Sigmoid colon (tissue), 7 donors: ENCODE results near the gene ZNHIT6. TPM values are rescaled to one million over a fixed set of nuclear protein-coding genes. Genes with fewer than 3 reads are reported as not detected.

Experiments used
- DNase-seq: peaks from one replicate; pipeline ENCODE4 v3.0.0-alpha.2; 2019
- H3K27ac ChIP-seq, 4 donors: fragments of 200-600 bp; sonication (generic); one replicate each; pipeline ENCODE4 v1.5.1; 2016 to 2019; ENCODE audit warnings: mild to moderate bottlenecking in 1 of 4
- H3K27me3 ChIP-seq, 3 donors: fragments of 200-600 bp; sonication (generic); one replicate each; pipeline ENCODE4 v1.5.1; 2019; ENCODE audit warnings: mild to moderate bottlenecking in 1 of 3
- H3K36me3 ChIP-seq, 4 donors: fragments of 200-600 bp; sonication (generic); one replicate each; pipeline ENCODE4 v1.5.1; 2016 to 2019
- H3K4me1 ChIP-seq, 4 donors: fragments of 200-600 bp; sonication (generic); one replicate each; pipeline ENCODE4 v1.5.1; 2017 to 2019
- H3K4me3 ChIP-seq, 4 donors: fragments of 200-600 bp; sonication (generic); one replicate each; pipeline ENCODE4 v1.5.1; 2017 to 2019; ENCODE audit warnings: mild to moderate bottlenecking in 2 of 4, moderate library complexity in 1 of 4
- H3K9me3 ChIP-seq, 4 donors: fragments of 200-600 bp in 3 of 4; sonication (generic) in 3 of 4; one replicate each; pipeline versions ENCODE4 v1.5.1 to v1.6.1; 2013 to 2019
- CTCF ChIP-seq, 4 experiments: fragments of 450-650 bp in 3 of 4; fragments of 200-600 bp in 1 of 4; IDR thresholded peaks; one replicate each; pipeline ENCODE4 v1.5.1; 2016 to 2019; ENCODE audit warnings: antibody characterized with exemption in 4 of 4, mild to moderate bottlenecking in 3 of 4, moderate library complexity in 2 of 4
- EP300 ChIP-seq, 4 donors: sonication (generic); formaldehyde crosslinking; IDR thresholded peaks; one replicate each; pipeline ENCODE4 v1.6.1; 2017; ENCODE audit warnings: antibody characterized with exemption in 4 of 4
- POLR2A ChIP-seq, 2 donors: fragments of 450-650 bp; IDR thresholded peaks; one replicate each; pipeline ENCODE4 v1.6.1; 2016; ENCODE audit warnings: antibody characterized with exemption in 2 of 2, mild to moderate bottlenecking in 2 of 2, moderate library complexity in 2 of 2
- POLR2AphosphoS5 ChIP-seq, 4 donors: sonication (generic); formaldehyde crosslinking; IDR thresholded peaks; one replicate each; pipeline ENCODE4 v1.6.1; 2017; ENCODE audit warnings: antibody characterized with exemption in 4 of 4
- WGBS, 2 donors: extraction: QIAGEN DNeasy Blood & Tissue Kit; methylation state at CpG; one replicate each; pipeline ENCODE4 v1.1.7; 2013; 5-methylcytosine and 5-hydroxymethylcytosine counted together
- intact Hi-C: fragments of 100-400 bp; cut with DNase I; formaldehyde crosslinking; loops from one replicate; pipeline ENCODE4 v1.15.1; 2023
- polyA plus RNA-seq, 3 donors: library from polyadenylated mRNA; stranded (reverse); fragments of 200-250 nt; gene quantifications; one replicate each; pipeline ENCODE4 v1.2.3, GENCODE V29; 2013
- total RNA-seq, 4 donors: library from RNA; depleted of rRNA; stranded (reverse); fragments of >200 nt; gene quantifications; one replicate each; pipeline ENCODE4 v1.1.0, GENCODE V29; 2016
- donor health status: healthy with polysubstance abuse.
- donor health status: Bipolar disorder and iron deficiency.
- donor health status: healthy.

Gene ZNHIT6
- total and polyA plus RNA-seq, 7 donors = 3.9 to 20.0 (median 12.5) TPM

DNA sequence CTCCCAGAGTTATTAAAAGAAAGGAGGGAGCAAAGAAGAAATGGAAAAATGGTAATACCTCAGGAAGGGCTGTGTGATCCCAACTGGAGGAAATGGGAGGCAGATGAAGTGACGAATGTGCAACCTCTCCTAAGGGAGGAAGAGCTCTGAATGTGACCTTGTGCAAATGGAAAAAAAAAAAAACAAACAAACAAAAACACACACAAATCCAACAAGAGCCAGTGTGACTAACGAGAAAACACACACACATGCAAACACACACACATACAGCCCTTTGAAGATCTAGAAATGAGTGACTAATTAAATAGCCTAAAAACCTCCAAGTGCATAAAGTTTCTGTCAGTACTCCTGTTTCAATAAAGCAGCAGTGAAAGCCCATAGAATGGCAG is 78.7 kb downstream of the ZNHIT6 start:
- DNase-seq = no peak
- Histone ChIP-seq H3K27ac (peak overlapping the region in 2 of 4 donors; percentile 49 to 64), H3K4me3 (no peak overlapping the region), H3K4me1 (peaks cover 0 to 16% (median 10%) of the 10 kb centered on the region in 4 donors), H3K36me3 (no peaks in the 10 kb centered on the region), H3K27me3 (no peaks in the 10 kb centered on the region), H3K9me3 (no peaks in the 10 kb centered on the region)
- TF ChIP-seq CTCF (IDR thresholded peaks at IDR 0.05) = no peak
- no peak for TF ChIP-seq POLR2A (IDR thresholded peaks at IDR 0.05)
- no peak for TF ChIP-seq POLR2AphosphoS5 (IDR thresholded peaks at IDR 0.05)
- TF ChIP-seq EP300 (IDR thresholded peaks at IDR 0.05) = no peak
- intact Hi-C loops = no loop called here
- 15 to 66% methylated on average over 2 of the region's 2 CpGs for whole genome bisulfite sequencing, 2 donors

GRCh38 chr1:85628791-85629531 is 79.3 kb downstream of the ZNHIT6 start:
- H3K27ac ChIP-seq = peak overlapping the region; percentile 38 to 64 (median 53)
- TF ChIP-seq POLR2A (IDR thresholded peaks at IDR 0.05) (no peak), CTCF (IDR thresholded peaks at IDR 0.05) (no peak), POLR2AphosphoS5 (IDR thresholded peaks at IDR 0.05) (no peak), EP300 (IDR thresholded peaks at IDR 0.05) (no peak)
- no peaks in the 10 kb centered on the region for H3K27me3 ChIP-seq
- WGBS, 2 donors = 21 to 66% methylated on average over 9 of the region's 9 CpGs
- intact Hi-C loops = no loop called here
- no peaks in the 10 kb centered on the region for H3K9me3 ChIP-seq
- H3K36me3 ChIP-seq = no peaks in the 10 kb centered on the region
- H3K4me3 ChIP-seq = no peak overlapping the region
- DNase-seq = peak; percentile 67
- H3K4me1 ChIP-seq = peaks cover 0 to 16% (median 10%) of the 10 kb centered on the region in 4 donors

DNA sequence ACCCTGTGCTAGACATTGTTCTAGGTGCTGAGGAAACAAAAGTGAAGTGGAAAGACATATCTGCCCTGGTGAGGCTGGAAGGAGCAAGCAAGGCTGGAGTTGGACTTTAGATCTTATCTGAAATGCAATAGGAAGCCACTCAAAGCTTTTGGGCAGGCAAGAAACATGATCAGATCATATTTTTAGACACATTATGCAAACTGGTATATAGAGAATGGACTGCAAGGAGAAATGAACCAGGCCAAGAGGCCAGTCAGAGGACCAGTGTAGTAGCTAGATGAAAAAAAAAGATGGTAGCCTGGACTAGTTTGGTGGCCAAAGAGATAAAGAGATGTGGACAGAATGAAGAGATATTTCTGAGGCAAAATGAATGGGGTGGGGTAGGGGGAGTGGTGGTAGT is 81.4 kb downstream of the ZNHIT6 start:
- intact Hi-C loops = no loop called here
- TF ChIP-seq POLR2A (IDR thresholded peaks at IDR 0.05) = no peak
- TF ChIP-seq POLR2AphosphoS5 (IDR thresholded peaks at IDR 0.05) = no peak
- no peak for TF ChIP-seq CTCF (IDR thresholded peaks at IDR 0.05)
- Histone ChIP-seq H3K4me1 (peaks cover 0 to 12% (median 9%) of the 10 kb centered on the region in 4 donors), H3K36me3 (peaks cover 0 to 4% (median 0%) of the 10 kb centered on the region in 4 donors), H3K27me3 (no peaks in the 10 kb centered on the region), H3K9me3 (no peaks in the 10 kb centered on the region), H3K4me3 (no peak overlapping the region), H3K27ac (no peak overlapping the region)
- no peak for DNase-seq

DNA sequence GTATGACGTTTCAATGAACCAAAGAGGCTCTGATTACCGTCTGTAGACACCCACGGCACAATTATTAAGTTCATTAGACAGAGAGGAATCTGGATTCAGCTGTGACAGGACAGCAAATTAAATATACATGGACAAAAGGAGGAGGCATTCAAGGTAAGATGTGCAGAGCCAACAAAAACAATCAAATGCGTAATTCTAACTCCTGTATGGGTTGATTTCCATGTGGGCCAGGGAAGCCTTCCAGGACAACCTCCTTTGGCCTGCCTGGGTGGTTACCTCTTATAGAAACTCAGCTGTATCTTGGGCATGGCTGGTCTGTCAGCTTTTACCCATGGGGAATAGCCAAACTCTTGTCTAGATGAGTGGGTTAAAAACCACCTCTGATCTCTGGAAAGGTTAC is 83.9 kb downstream of the ZNHIT6 start:
- no peak overlapping the region for H3K4me3 ChIP-seq
- peaks cover 0 to 12% (median 8%) of the 10 kb centered on the region in 4 donors for H3K4me1 ChIP-seq
- H3K27ac ChIP-seq = no peak overlapping the region
- peaks cover 0 to 4% (median 0%) of the 10 kb centered on the region in 4 donors for H3K36me3 ChIP-seq
- peaks cover 0 to 3% (median 0%) of the 10 kb centered on the region in 4 donors for H3K9me3 ChIP-seq
- no peak for DNase-seq
- intact Hi-C loops = no loop called here
- TF ChIP-seq EP300 (IDR thresholded peaks at IDR 0.05) = no peak
- no peak for TF ChIP-seq CTCF (IDR thresholded peaks at IDR 0.05)
- TF ChIP-seq POLR2AphosphoS5 (IDR thresholded peaks at IDR 0.05) = no peak
- no peak for TF ChIP-seq POLR2A (IDR thresholded peaks at IDR 0.05)
- no peaks in the 10 kb centered on the region for H3K27me3 ChIP-seq
- 92 to 96% methylated on average over 4 of the region's 4 CpGs for WGBS, 2 donors
